Tibial nerve (tissue), 4 donors: ENCODE data around the gene PKNOX2.

Experiments
- EP300 ChIP-seq, 2 donors: sonication (generic); formaldehyde crosslinking; IDR thresholded peaks; one replicate each; pipeline ENCODE4 v1.6.1; 2017; ENCODE audit warnings: antibody characterized with exemption in 2 of 2, mild to moderate bottlenecking in 1 of 2
- TF ChIP-seq, protein P1 (sequence below), 5 experiments: fragments of 200-600 bp in 3 of 5; fragments of 450-650 bp in 2 of 5; sonication (generic) in 3 of 5; IDR thresholded peaks; one replicate each; pipeline ENCODE4 v1.5.1; 2016 to 2019; ENCODE audit warnings: antibody characterized with exemption in 5 of 5, mild to moderate bottlenecking in 3 of 5, moderate library complexity in 2 of 5

DNA sequence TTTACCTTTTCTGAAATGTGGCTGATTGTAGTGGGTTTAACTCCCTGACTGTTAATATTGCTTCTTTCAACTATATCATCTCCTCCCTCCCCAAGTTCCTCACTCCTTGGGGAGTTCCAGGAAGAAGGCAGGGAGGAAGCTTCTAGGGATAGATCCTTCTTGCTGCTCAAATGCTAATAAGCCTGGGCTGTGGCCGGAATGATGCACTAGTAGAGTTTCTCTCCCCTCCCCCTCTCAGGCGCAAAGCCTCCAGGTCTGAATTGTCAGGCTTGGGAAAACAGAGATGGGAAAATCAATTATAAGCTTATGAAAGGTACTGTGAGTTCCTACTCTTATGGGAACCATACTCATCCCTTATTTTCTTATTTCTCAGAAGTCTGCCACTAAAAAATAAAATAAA is 300.7 kb downstream of the PKNOX2 start:
- no peak for TF ChIP-seq EP300 (IDR thresholded peaks at IDR 0.05)
- TF ChIP-seq, protein P1, sequence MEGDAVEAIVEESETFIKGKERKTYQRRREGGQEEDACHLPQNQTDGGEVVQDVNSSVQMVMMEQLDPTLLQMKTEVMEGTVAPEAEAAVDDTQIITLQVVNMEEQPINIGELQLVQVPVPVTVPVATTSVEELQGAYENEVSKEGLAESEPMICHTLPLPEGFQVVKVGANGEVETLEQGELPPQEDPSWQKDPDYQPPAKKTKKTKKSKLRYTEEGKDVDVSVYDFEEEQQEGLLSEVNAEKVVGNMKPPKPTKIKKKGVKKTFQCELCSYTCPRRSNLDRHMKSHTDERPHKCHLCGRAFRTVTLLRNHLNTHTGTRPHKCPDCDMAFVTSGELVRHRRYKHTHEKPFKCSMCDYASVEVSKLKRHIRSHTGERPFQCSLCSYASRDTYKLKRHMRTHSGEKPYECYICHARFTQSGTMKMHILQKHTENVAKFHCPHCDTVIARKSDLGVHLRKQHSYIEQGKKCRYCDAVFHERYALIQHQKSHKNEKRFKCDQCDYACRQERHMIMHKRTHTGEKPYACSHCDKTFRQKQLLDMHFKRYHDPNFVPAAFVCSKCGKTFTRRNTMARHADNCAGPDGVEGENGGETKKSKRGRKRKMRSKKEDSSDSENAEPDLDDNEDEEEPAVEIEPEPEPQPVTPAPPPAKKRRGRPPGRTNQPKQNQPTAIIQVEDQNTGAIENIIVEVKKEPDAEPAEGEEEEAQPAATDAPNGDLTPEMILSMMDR (IDR thresholded peaks at IDR 0.05): no peak
